A549 (cell line): ENCODE results near the gene ACOT7.

ENCODE experiments used
- BHLHE40 ChIP-seq: IDR thresholded peaks from 2 replicates; pipeline ENCODE4 v1.6.1; 2012; ENCODE audit warnings: low read depth, low read length, inconsistent platforms
- CBX8 ChIP-seq: fragments of 200-600 bp; sonication (generic); IDR thresholded peaks from 2 replicates; pipeline ENCODE4 v1.6.1; 2016
- KDM1A ChIP-seq: fragments of 200-600 bp; sonication (generic); IDR thresholded peaks from 2 replicates; pipeline ENCODE4 v1.6.1; 2016; ENCODE audit warnings: low read depth, mild to moderate bottlenecking
- MAZ ChIP-seq: fragments of 150-350 bp; IDR thresholded peaks from 2 replicates; pipeline ENCODE4 v1.6.1; 2014; ENCODE audit warnings: antibody characterized with exemption, low read depth, low read length, borderline replicate concordance
- MYC ChIP-seq: IDR thresholded peaks from 2 replicates; pipeline ENCODE4 v1.6.1; 2012; ENCODE audit warnings: mild to moderate bottlenecking, inconsistent platforms, low read length, improper control_type of control experiment, borderline replicate concordance
- POLR2A ChIP-seq: IDR thresholded peaks from 2 replicates; pipeline ENCODE4 v1.6.1; 2012; ENCODE audit warnings: mild to moderate bottlenecking, low read length
- RAD21 ChIP-seq, 2 experiments: fragments of >200 bp in 1 of 2; sonication (Bioruptor Twin) in 1 of 2; formaldehyde crosslinking in 1 of 2; IDR thresholded peaks in 1 of 2; conservative IDR thresholded peaks in 1 of 2; 2 replicates in 1 of 2; 3 replicates in 1 of 2; pipeline ENCODE4 v1.6.1; 2012 to 2018; ENCODE audit warnings: inconsistent platforms in 1 of 2
- RNF2 ChIP-seq: fragments of 200-600 bp; sonication (generic); IDR thresholded peaks from 2 replicates; pipeline ENCODE4 v1.6.1; 2016; ENCODE audit warnings: low read depth, mild to moderate bottlenecking, antibody characterized with exemption, moderate library complexity, borderline replicate concordance
- SMC3 ChIP-seq: fragments of >200 bp; sonication (Bioruptor Twin); formaldehyde crosslinking; IDR thresholded peaks from 3 replicates; pipeline ENCODE4 v1.6.1; 2018; ENCODE audit warnings: inconsistent platforms
- TP53 ChIP-seq: fragments of 250-450 bp; sonication (Bioruptor Pico); IDR thresholded peaks from 2 replicates; pipeline ENCODE4 v1.5.0; 2021; ENCODE audit warnings: mild to moderate bottlenecking, moderate library complexity
- TF ChIP-seq, protein P1 (sequence below): fragments of 200-600 bp; sonication (generic); IDR thresholded peaks from 2 replicates; pipeline ENCODE4 v1.6.1; 2016; ENCODE audit warnings: antibody characterized with exemption, mild to moderate bottlenecking, moderate library complexity
- TF ChIP-seq, protein P2 (sequence below): fragments of >200 bp; sonication (Bioruptor Twin); formaldehyde crosslinking; IDR thresholded peaks from 3 replicates; pipeline ENCODE4 v1.5.1; 2016
- TF ChIP-seq, protein P3 (sequence below): fragments of 450-650 bp; IDR thresholded peaks from 2 replicates; pipeline ENCODE4 v1.6.1; 2014; ENCODE audit warnings: antibody characterized with exemption
- TF ChIP-seq, protein P4 (sequence below): IDR thresholded peaks from 2 replicates; pipeline ENCODE4 v1.6.1; 2012; ENCODE audit warnings: low read depth, borderline replicate concordance

DNA sequence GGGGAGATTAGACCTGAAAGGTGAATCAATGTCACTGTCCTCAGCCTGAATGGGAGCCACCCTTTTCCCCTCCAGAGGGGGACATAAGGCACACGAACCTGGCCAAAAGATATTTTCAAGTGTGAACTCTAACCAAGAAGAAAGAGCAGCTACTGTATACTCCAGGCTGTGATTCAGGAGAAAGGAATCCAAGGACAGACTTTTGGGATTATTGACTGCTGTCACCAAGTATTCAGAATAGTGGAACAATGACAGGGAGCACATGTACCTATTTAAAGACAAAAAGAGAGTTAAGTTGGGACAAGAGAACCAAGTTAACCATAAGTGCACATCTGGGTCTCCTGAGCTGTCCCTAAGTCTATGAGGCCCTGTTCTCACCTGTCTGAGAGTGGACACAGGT is 160.2 kb downstream of the ACOT7 start:
- TF ChIP-seq, protein P1, sequence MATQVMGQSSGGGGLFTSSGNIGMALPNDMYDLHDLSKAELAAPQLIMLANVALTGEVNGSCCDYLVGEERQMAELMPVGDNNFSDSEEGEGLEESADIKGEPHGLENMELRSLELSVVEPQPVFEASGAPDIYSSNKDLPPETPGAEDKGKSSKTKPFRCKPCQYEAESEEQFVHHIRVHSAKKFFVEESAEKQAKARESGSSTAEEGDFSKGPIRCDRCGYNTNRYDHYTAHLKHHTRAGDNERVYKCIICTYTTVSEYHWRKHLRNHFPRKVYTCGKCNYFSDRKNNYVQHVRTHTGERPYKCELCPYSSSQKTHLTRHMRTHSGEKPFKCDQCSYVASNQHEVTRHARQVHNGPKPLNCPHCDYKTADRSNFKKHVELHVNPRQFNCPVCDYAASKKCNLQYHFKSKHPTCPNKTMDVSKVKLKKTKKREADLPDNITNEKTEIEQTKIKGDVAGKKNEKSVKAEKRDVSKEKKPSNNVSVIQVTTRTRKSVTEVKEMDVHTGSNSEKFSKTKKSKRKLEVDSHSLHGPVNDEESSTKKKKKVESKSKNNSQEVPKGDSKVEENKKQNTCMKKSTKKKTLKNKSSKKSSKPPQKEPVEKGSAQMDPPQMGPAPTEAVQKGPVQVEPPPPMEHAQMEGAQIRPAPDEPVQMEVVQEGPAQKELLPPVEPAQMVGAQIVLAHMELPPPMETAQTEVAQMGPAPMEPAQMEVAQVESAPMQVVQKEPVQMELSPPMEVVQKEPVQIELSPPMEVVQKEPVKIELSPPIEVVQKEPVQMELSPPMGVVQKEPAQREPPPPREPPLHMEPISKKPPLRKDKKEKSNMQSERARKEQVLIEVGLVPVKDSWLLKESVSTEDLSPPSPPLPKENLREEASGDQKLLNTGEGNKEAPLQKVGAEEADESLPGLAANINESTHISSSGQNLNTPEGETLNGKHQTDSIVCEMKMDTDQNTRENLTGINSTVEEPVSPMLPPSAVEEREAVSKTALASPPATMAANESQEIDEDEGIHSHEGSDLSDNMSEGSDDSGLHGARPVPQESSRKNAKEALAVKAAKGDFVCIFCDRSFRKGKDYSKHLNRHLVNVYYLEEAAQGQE: no peak
- TF ChIP-seq, protein P2, sequence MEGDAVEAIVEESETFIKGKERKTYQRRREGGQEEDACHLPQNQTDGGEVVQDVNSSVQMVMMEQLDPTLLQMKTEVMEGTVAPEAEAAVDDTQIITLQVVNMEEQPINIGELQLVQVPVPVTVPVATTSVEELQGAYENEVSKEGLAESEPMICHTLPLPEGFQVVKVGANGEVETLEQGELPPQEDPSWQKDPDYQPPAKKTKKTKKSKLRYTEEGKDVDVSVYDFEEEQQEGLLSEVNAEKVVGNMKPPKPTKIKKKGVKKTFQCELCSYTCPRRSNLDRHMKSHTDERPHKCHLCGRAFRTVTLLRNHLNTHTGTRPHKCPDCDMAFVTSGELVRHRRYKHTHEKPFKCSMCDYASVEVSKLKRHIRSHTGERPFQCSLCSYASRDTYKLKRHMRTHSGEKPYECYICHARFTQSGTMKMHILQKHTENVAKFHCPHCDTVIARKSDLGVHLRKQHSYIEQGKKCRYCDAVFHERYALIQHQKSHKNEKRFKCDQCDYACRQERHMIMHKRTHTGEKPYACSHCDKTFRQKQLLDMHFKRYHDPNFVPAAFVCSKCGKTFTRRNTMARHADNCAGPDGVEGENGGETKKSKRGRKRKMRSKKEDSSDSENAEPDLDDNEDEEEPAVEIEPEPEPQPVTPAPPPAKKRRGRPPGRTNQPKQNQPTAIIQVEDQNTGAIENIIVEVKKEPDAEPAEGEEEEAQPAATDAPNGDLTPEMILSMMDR: no peak
- TF ChIP-seq KDM1A: no peak
- TF ChIP-seq SMC3: no peak
- TF ChIP-seq MAZ: no peak
- TF ChIP-seq POLR2A: no peak
- no peak for TF ChIP-seq BHLHE40
- TF ChIP-seq RAD21 (conservative IDR thresholded peaks at IDR 0.05 in 1 of 2, IDR thresholded peaks at IDR 0.05 in 1 of 2): no peak
- TF ChIP-seq RNF2: no peak
- no peak for TF ChIP-seq MYC
- no peak for TF ChIP-seq CBX8
- TF ChIP-seq TP53 (CRISPR knock-in tag): no peak
- TF ChIP-seq, protein P3, sequence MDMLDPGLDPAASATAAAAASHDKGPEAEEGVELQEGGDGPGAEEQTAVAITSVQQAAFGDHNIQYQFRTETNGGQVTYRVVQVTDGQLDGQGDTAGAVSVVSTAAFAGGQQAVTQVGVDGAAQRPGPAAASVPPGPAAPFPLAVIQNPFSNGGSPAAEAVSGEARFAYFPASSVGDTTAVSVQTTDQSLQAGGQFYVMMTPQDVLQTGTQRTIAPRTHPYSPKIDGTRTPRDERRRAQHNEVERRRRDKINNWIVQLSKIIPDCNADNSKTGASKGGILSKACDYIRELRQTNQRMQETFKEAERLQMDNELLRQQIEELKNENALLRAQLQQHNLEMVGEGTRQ: no peak
- TF ChIP-seq, protein P4, sequence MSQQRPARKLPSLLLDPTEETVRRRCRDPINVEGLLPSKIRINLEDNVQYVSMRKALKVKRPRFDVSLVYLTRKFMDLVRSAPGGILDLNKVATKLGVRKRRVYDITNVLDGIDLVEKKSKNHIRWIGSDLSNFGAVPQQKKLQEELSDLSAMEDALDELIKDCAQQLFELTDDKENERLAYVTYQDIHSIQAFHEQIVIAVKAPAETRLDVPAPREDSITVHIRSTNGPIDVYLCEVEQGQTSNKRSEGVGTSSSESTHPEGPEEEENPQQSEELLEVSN: no peak
